ENCODE results near the gene KRT32.

- TF ChIP-seq POLR2AphosphoS5 (IDR thresholded peaks at IDR 0.05; ENCODE audit: low read depth, low read length) (no peak), TAF1 (IDR thresholded peaks at IDR 0.05; ENCODE audit: borderline replicate concordance, insufficient read depth, low read length) (no peak), REST (IDR thresholded peaks at IDR 0.05; ENCODE audit: insufficient read depth in 1 of 2, low read depth in 2 of 2, low read length in 2 of 2) (no peak), SIN3A (IDR thresholded peaks at IDR 0.05; ENCODE audit: borderline replicate concordance, insufficient read depth, low read length) (no peak)
Observed at GRCh38 chr17:41513168-41513547, 46.0 kb upstream of the KRT32 start.
